SK-N-SH treated with all-trans-retinoic acid at 6 μM for 48 hours (cell line): Measurements from ENCODE around the gene ABI3BP.

Experiments used
- ZC3H10 ChIP-seq: fragments of 250-450 bp; sonication (Bioruptor Pico); IDR thresholded peaks from 2 replicates; pipeline ENCODE4 v1.5.1; 2021; ENCODE audit warnings: mild to moderate bottlenecking, moderate library complexity
- ZNF70 ChIP-seq: fragments of 450-650 bp; formaldehyde crosslinking; IDR thresholded peaks from 2 replicates; pipeline ENCODE4 v1.5.0; 2020; ENCODE audit warnings: mild to moderate bottlenecking, moderate library complexity
- TF ChIP-seq, protein P1 (sequence below): fragments of 250-450 bp; sonication (Bioruptor Pico); IDR thresholded peaks from 2 replicates; pipeline ENCODE4 v1.8.0; 2020; ENCODE audit warnings: mild to moderate bottlenecking, moderate library complexity, borderline replicate concordance
- TF ChIP-seq, protein P2 (sequence below): fragments of 250-450 bp; sonication (Bioruptor Pico); IDR thresholded peaks from 2 replicates; pipeline ENCODE4 v1.5.1; 2020; ENCODE audit warnings: low read depth, mild to moderate bottlenecking, moderate library complexity

DNA sequence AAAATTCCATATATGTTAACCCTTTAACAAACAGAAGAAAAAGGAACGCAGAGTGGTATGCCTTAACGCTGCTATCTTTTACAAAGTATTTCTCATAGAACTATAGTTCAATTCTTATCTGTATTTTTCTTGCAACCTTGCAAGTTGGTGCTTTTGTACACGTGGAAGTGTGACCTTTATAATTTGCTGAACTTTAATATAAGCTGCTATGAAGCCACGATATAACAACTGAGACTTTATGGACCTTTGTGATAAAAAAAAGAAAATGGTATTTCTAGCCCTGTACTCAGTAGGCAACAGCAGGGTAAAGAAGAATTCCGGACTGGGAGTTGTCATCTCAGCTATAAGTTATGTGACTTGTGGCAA lies 290.3 kb downstream of the ABI3BP start:
- TF ChIP-seq ZC3H10 (CRISPR knock-in tag) (no peak), ZNF70 (CRISPR knock-in tag) (no peak)
- TF ChIP-seq, protein P1, sequence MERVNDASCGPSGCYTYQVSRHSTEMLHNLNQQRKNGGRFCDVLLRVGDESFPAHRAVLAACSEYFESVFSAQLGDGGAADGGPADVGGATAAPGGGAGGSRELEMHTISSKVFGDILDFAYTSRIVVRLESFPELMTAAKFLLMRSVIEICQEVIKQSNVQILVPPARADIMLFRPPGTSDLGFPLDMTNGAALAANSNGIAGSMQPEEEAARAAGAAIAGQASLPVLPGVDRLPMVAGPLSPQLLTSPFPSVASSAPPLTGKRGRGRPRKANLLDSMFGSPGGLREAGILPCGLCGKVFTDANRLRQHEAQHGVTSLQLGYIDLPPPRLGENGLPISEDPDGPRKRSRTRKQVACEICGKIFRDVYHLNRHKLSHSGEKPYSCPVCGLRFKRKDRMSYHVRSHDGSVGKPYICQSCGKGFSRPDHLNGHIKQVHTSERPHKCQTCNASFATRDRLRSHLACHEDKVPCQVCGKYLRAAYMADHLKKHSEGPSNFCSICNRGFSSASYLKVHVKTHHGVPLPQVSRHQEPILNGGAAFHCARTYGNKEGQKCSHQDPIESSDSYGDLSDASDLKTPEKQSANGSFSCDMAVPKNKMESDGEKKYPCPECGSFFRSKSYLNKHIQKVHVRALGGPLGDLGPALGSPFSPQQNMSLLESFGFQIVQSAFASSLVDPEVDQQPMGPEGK (CRISPR knock-in tag) = no peak
- TF ChIP-seq, protein P2, sequence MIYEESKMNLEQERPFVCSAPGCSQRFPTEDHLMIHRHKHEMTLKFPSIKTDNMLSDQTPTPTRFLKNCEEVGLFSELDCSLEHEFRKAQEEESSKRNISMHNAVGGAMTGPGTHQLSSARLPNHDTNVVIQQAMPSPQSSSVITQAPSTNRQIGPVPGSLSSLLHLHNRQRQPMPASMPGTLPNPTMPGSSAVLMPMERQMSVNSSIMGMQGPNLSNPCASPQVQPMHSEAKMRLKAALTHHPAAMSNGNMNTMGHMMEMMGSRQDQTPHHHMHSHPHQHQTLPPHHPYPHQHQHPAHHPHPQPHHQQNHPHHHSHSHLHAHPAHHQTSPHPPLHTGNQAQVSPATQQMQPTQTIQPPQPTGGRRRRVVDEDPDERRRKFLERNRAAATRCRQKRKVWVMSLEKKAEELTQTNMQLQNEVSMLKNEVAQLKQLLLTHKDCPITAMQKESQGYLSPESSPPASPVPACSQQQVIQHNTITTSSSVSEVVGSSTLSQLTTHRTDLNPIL (CRISPR knock-in tag) = no peak
